Endothelial cell of umbilical vein (primary cell): ENCODE results near the gene PRMT7. TPM values are rescaled to one million over a fixed set of nuclear protein-coding genes. Genes with fewer than 3 reads are reported as not detected.

ENCODE experiments used
- BruUV-seq: library from RNA; stranded (reverse); fragments of 400-500 nt; replicated peaks from 2 replicates; lab custom pipeline; 2021; lab: Mats Ljungman, UMichigan
- CTCF ChIA-PET: fragments of 300-600, 350-600 bp; sonication (Branson Sonifier 250); formaldehyde crosslinking; loops from one replicate; lab custom pipeline; 2021; ENCODE audit warnings: antibody characterized with exemption, inconsistent platforms; lab: Charles Lee
- POLR2A ChIA-PET: fragments of 300-600, 350-600 bp; sonication (Branson Sonifier 250); formaldehyde crosslinking; loops from one replicate; lab custom pipeline; 2021; ENCODE audit warnings: antibody characterized with exemption, inconsistent platforms; lab: Charles Lee
- DNase-seq: peaks from one replicate; pipeline ENCODE4 v3.0.0-alpha.2; 2011; ENCODE audit warnings: low read depth, low spot score
- FAIRE-seq: peaks from 2 replicates; lab custom pipeline; 2011; peaks lifted over from hg19 to GRCh38; lab: Jason Lieb, UNC
- H2AFZ ChIP-seq: 2 replicates; pipeline ENCODE4 v1.6.0; 2012; ENCODE audit warnings: low read depth, low read length, control low read depth, inconsistent platforms
- H3K27ac ChIP-seq: 2 replicates; pipeline ENCODE4 v1.5.1; 2011; ENCODE audit warnings: low read depth, mild to moderate bottlenecking, control low read depth, low read length, moderate library complexity; ENCODE audit not compliant: insufficient read depth
- H3K27me3 ChIP-seq, 2 experiments: 2 replicates each; pipeline versions ENCODE4 v1.6.0 to v1.6.1; 2011; ENCODE audit warnings: low read length in 2 of 2, mixed read lengths in 1 of 2; ENCODE audit not compliant: control insufficient read depth in 2 of 2, insufficient read depth in 2 of 2
- H3K36me3 ChIP-seq, 2 experiments: 2 replicates in 1 of 2; 3 replicates in 1 of 2; pipeline ENCODE4 v1.5.1; 2011; ENCODE audit warnings: low read length in 2 of 2, mild to moderate bottlenecking in 1 of 2, moderate library complexity in 1 of 2; ENCODE audit not compliant: control insufficient read depth in 2 of 2, insufficient read depth in 2 of 2; ENCODE audit errors: extremely low read depth in 1 of 2
- H3K4me1 ChIP-seq: 3 replicates; pipeline ENCODE4 v1.5.1; 2011; ENCODE audit warnings: mild to moderate bottlenecking, low read length; ENCODE audit not compliant: control insufficient read depth, insufficient read depth; ENCODE audit errors: extremely low read depth
- H3K4me2 ChIP-seq: 2 replicates; pipeline ENCODE4 v1.6.1; 2011; ENCODE audit warnings: low read length, control low read depth, mixed read lengths; ENCODE audit not compliant: insufficient read depth
- H3K4me3 ChIP-seq, 3 experiments: fragments of 200-600 bp in 1 of 3; sonication (generic), shearing (Covaris generic) in 1 of 3; replicated peaks in 1 of 3; 2 replicates each; pipeline ENCODE4 v1.5.1; 2011 to 2016; ENCODE audit warnings: control low read depth in 3 of 3, low read length in 3 of 3, mild to moderate bottlenecking in 2 of 3, inconsistent platforms in 1 of 3, low read depth in 1 of 3, moderate library complexity in 1 of 3; ENCODE audit not compliant: insufficient read depth in 1 of 3
- H3K79me2 ChIP-seq: 2 replicates; pipeline ENCODE4 v1.6.0; 2012; ENCODE audit warnings: low read length, inconsistent platforms; ENCODE audit not compliant: control insufficient read depth, insufficient read depth
- H3K9ac ChIP-seq: replicated peaks from 2 replicates; pipeline ENCODE3; 2011; ENCODE audit warnings: low read length, control low read depth; ENCODE audit not compliant: insufficient read depth; ENCODE audit errors: extremely low read depth
- H3K9me1 ChIP-seq: replicated peaks from 3 replicates; pipeline ENCODE4 v1.6.0; 2011; ENCODE audit warnings: mild to moderate bottlenecking, low read length; ENCODE audit not compliant: control insufficient read depth, insufficient read depth; ENCODE audit errors: extremely low read depth
- H3K9me3 ChIP-seq: replicated peaks from 2 replicates; pipeline ENCODE4 v1.5.1; 2012; ENCODE audit warnings: low read length, inconsistent platforms; ENCODE audit not compliant: control insufficient read depth, insufficient read depth
- H4K20me1 ChIP-seq: replicated peaks from 2 replicates; pipeline ENCODE3; 2011; ENCODE audit warnings: mild to moderate bottlenecking, low read length; ENCODE audit not compliant: control insufficient read depth, insufficient read depth; ENCODE audit errors: extremely low read depth
- EZH2 ChIP-seq: IDR thresholded peaks from 2 replicates; pipeline ENCODE4 v1.6.1; 2012; ENCODE audit warnings: borderline replicate concordance, low read depth, mild to moderate bottlenecking, moderate library complexity, low read length, inconsistent platforms; ENCODE audit not compliant: severe bottlenecking
- FOS ChIP-seq: IDR thresholded peaks from 2 replicates; pipeline ENCODE4 v1.6.1; 2011; ENCODE audit warnings: mild to moderate bottlenecking, low read length, moderate library complexity, borderline replicate concordance; ENCODE audit not compliant: insufficient read depth
- GATA2 ChIP-seq: IDR thresholded peaks from 2 replicates; pipeline ENCODE4 v1.7.0; 2011; ENCODE audit warnings: low read depth, mild to moderate bottlenecking, moderate library complexity, mixed read lengths, low read length; ENCODE audit not compliant: insufficient read length, insufficient read depth
- JUN ChIP-seq: IDR thresholded peaks from 2 replicates; pipeline ENCODE4 v1.6.1; 2011; ENCODE audit warnings: borderline replicate concordance, low read depth; ENCODE audit not compliant: insufficient read length, insufficient read depth
- MYC ChIP-seq: IDR thresholded peaks from one replicate; pipeline ENCODE4 v1.6.1; 2011; ENCODE audit warnings: mild to moderate bottlenecking, low read depth, low read length
- POLR2A ChIP-seq: IDR thresholded peaks from 2 replicates; pipeline ENCODE4 v1.6.1; 2012; ENCODE audit warnings: low read depth, mild to moderate bottlenecking, control low read depth, low read length
- POLR2AphosphoS5 ChIP-seq: IDR thresholded peaks from 2 replicates; pipeline ENCODE4 v1.6.1; 2012; ENCODE audit warnings: low read depth, mild to moderate bottlenecking, control low read depth, low read length, moderate library complexity; ENCODE audit not compliant: insufficient read depth
- dilution Hi-C: fragments of 300-500 bp; cut with MboI; formaldehyde crosslinking; loops from one replicate; pipeline ENCODE4 v1.15.0; 2019; ENCODE audit warnings: low sequenced_read_pairs; ENCODE audit not compliant: extremely low pct_ligation_motif_present
- intact Hi-C: fragments of 100-400 bp; cut with micrococcal nuclease; formaldehyde crosslinking; loops from one replicate; pipeline ENCODE4 v1.10.0; 2022
- polyA plus RNA-seq, 4 experiments: library from polyadenylated mRNA; depleted of rRNA in 3 of 4; stranded (reverse) in 3 of 4; unstranded in 1 of 4; fragments of >200 nt; gene quantifications; 2 replicates each; pipeline versions ENCODE4 v1.2.1 to v1.2.3, GENCODE V29; 2011 to 2012; ENCODE audit warnings: missing spikeins in 1 of 4
- total RNA-seq: library from RNA; stranded (reverse); gene quantifications from 2 replicates; pipeline ENCODE4 v1.2.3, GENCODE V29; 2021
- TF ChIP-seq, protein P1 (sequence below): IDR thresholded peaks from 2 replicates; pipeline ENCODE4 v1.6.1; 2011; ENCODE audit not compliant: insufficient read depth, insufficient read length
- TF ChIP-seq, protein P2 (sequence below), 2 donors: IDR thresholded peaks; 1 replicate in 1 of 2; 2 replicates in 1 of 2; pipeline ENCODE4 v1.5.1; 2011; ENCODE audit warnings: low read length in 2 of 2, mild to moderate bottlenecking in 2 of 2, moderate library complexity in 2 of 2, control low read depth in 1 of 2, inconsistent platforms in 1 of 2, low read depth in 1 of 2; ENCODE audit not compliant: insufficient read depth in 1 of 2; ENCODE audit errors: extremely low read depth in 1 of 2

The PRMT7 gene
- total and polyA plus RNA-seq, 2 donors (not counting 3 experiments of a cell fraction or from before 2014, with no cell fraction given): 43.4 to 57.9 TPM

DNA sequence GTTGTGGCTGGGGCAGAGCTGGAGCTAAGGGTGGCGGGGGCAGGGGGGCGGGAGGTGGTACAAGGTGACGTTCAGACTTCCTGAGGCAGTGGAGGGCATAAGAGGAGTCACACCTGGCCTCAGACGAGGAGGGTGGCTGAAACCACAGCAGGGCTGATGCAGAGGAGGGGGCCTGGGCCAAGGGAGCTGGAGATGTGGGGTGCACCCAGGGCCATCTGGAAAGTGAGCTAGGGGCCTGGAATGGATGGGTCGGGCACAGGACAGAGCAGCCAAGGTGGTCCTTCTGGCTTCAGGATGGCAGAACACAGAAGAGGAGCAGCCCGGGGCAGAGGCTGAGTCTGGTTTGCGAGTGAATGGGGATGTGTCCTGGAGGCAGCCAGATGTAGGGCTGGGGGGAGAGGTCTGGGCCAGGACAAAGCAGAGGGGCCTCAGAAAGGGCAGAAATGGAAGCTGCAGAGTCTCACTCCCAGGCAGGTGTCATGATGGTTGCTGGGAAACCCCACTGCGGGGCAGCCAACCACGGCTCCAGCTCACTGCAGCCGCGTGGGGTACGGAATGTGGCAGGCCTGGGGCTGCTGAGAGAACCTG is 57.6 kb downstream of the PRMT7 start:
- no peaks in the 10 kb centered on the region for H3K36me3 ChIP-seq
- H3K9ac ChIP-seq: no peak overlapping the region
- no TSS peak for BruUV-seq
- H3K27ac ChIP-seq: no peak overlapping the region
- FAIRE-seq (no peak), DNase-seq (no peak)
- H3K9me1 ChIP-seq: no peaks in the 10 kb centered on the region
- ChIA-PET POLR2A (no interaction called here), CTCF (interaction anchor here (1.2 to 1.7 kb wide), 3 partner anchors 13 to 142 kb away, joined by 3 to 5 read pairs (median 4); no protein-coding TSS in a partner anchor)
- H3K4me1 ChIP-seq: no peaks in the 10 kb centered on the region
- no peaks in the 10 kb centered on the region for H3K79me2 ChIP-seq
- no peak overlapping the region for H3K4me3 ChIP-seq
- intact Hi-C loops (no loop called here), dilution Hi-C loops (no loop called here)
- no peak overlapping the region for H2AFZ ChIP-seq
- no peak overlapping the region for H3K4me2 ChIP-seq
- H4K20me1 ChIP-seq: no peaks in the 10 kb centered on the region
- H3K9me3 ChIP-seq: no peaks in the 10 kb centered on the region
- H3K27me3 ChIP-seq: no peaks in the 10 kb centered on the region
- TF ChIP-seq GATA2: no peak
- no peak for TF ChIP-seq EZH2
- TF ChIP-seq POLR2AphosphoS5: no peak
- TF ChIP-seq FOS: no peak
- no peak for TF ChIP-seq JUN
- no peak for TF ChIP-seq MYC
- TF ChIP-seq, protein P1, sequence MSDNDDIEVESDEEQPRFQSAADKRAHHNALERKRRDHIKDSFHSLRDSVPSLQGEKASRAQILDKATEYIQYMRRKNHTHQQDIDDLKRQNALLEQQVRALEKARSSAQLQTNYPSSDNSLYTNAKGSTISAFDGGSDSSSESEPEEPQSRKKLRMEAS: no peak
- TF ChIP-seq, protein P2, sequence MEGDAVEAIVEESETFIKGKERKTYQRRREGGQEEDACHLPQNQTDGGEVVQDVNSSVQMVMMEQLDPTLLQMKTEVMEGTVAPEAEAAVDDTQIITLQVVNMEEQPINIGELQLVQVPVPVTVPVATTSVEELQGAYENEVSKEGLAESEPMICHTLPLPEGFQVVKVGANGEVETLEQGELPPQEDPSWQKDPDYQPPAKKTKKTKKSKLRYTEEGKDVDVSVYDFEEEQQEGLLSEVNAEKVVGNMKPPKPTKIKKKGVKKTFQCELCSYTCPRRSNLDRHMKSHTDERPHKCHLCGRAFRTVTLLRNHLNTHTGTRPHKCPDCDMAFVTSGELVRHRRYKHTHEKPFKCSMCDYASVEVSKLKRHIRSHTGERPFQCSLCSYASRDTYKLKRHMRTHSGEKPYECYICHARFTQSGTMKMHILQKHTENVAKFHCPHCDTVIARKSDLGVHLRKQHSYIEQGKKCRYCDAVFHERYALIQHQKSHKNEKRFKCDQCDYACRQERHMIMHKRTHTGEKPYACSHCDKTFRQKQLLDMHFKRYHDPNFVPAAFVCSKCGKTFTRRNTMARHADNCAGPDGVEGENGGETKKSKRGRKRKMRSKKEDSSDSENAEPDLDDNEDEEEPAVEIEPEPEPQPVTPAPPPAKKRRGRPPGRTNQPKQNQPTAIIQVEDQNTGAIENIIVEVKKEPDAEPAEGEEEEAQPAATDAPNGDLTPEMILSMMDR (IDR thresholded peaks at IDR 0.05; ENCODE audit: extremely low read depth in 1 of 2, insufficient read depth in 1 of 2, low read depth in 1 of 2, low read length in 2 of 2): no peak
- no peak for TF ChIP-seq POLR2A
